ENCODE results near the gene ARHGAP15. TPM values are rescaled to one million over a fixed set of nuclear protein-coding genes. Genes with fewer than 3 reads are reported as not detected.

Gene ARHGAP15
- total RNA-seq, result 0.43 TPM in 1 of 2 replicates, not detected in the other

DNA sequence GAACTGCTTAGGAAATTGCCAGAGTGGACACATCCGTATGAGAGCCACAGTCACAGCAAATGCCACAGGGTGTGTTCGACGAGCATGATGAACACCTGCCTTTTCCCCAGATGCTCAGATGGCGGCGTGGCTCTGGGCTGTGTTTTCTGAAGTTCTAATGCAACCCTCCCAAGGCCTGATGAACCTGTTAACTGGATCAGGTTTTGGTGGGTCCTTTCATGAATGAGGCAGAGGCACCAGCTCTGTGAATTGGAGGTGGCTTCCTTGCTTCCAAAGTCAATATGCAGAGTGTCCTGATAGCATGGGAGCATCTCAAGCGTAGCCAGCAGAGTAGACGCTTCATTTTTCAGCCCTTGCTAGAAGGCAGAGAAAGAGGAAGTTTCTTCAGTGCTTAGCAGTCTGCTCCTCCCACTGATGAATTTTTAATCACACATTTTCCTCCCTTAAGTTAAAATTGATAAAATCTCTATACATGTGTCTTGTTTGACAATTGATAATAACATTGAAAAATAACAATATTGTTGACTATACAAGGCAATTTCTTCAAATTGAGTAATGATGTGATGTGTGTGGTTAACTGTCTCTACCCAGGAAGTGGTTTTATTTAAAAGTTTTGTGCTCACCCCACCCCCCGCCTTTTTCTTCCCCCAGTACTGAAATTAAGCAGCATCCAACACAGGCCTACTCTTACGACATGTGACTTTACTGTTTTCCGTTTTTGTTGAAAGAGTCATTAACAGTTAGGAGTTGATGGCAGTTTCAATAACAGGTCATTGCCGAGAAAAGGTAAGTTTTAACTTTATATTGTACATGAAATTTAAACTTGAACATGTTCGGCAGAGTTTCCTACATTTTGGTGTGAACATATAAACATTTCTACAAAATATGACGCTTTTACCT is at the start of gene ARHGAP15:
TSS of gene ARHGAP15 (plus strand) at position 739 of the 900 bp plus-strand sequence.
- H3K4me3 ChIP-seq (ENCODE audit: low read depth, low read length), result no peak within 1 kb of the TSS
- TF ChIP-seq, protein P1, sequence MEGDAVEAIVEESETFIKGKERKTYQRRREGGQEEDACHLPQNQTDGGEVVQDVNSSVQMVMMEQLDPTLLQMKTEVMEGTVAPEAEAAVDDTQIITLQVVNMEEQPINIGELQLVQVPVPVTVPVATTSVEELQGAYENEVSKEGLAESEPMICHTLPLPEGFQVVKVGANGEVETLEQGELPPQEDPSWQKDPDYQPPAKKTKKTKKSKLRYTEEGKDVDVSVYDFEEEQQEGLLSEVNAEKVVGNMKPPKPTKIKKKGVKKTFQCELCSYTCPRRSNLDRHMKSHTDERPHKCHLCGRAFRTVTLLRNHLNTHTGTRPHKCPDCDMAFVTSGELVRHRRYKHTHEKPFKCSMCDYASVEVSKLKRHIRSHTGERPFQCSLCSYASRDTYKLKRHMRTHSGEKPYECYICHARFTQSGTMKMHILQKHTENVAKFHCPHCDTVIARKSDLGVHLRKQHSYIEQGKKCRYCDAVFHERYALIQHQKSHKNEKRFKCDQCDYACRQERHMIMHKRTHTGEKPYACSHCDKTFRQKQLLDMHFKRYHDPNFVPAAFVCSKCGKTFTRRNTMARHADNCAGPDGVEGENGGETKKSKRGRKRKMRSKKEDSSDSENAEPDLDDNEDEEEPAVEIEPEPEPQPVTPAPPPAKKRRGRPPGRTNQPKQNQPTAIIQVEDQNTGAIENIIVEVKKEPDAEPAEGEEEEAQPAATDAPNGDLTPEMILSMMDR (IDR thresholded peaks at IDR 0.05; ENCODE audit: insufficient read depth, low read depth, low read length), result no peak

DNA sequence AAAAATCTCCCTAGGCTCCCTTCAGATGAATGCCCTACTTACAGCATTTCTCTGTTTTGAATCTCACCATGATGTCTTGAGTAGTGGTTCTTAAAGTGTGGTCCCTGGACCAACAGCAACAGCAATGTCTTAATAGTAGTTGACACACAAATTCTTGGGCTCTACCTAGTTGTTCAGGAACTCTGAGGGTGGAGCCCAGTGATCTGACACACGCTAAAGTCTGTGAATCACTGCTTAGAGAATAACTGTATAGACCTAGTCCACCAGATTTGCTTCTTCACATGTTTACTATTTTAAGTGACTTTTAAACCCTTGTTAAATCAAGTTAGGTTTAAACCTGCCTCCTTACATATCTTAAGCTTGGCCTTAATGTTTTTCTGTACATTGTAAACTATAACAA is 47.6 kb upstream of the ARHGAP15 start:
- H3K4me3 ChIP-seq (ENCODE audit: low read depth, low read length), result no peak overlapping the region
- no peak for DNase-seq (ENCODE audit: low read depth)
- TF ChIP-seq, protein P1 (IDR thresholded peaks at IDR 0.05; ENCODE audit: insufficient read depth, low read depth, low read length), result no peak

More for the DNA sequence above, at the start of gene ARHGAP15:
- DNase-seq (ENCODE audit: low read depth), result no peak

DNA sequence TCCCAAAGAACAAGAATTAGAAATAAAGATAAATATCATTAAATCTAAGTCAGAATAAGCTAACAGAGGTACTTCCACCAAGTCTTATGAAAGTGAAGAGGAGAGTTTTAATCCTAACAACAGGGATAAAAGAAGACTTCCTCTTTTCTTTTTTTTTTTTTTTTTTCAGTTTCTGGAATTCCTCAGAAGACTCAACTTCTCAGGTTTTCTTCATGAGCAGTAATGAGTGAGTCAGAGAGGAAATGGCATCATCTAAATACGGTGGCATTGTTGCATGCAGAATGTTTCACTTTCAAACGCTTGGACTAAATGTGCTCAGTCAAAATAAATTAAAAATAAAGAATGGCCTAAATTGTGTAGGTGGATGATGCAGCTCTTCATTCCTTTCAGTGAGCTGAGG is 45.6 kb upstream of the ARHGAP15 start:
- DNase-seq (ENCODE audit: low read depth), result peak; percentile 44
- TF ChIP-seq, protein P1 (IDR thresholded peaks at IDR 0.05; ENCODE audit: insufficient read depth, low read depth, low read length), result no peak
- no peak overlapping the region for H3K4me3 ChIP-seq (ENCODE audit: low read depth, low read length)

- no peak overlapping the region for H3K4me3 ChIP-seq (ENCODE audit: low read depth, low read length)
- DNase-seq (ENCODE audit: low read depth), result no peak
- TF ChIP-seq, protein P1 (IDR thresholded peaks at IDR 0.05; ENCODE audit: insufficient read depth, low read depth, low read length), result no peak
Observed at GRCh38 chr2:143084462-143084861, 44.8 kb upstream of the ARHGAP15 start.

GRCh38 chr2:143085125-143085784 is 44.0 kb upstream of the ARHGAP15 start:
- TF ChIP-seq, protein P1 (IDR thresholded peaks at IDR 0.05; ENCODE audit: insufficient read depth, low read depth, low read length), result no peak
- no peak for DNase-seq (ENCODE audit: low read depth)
- H3K4me3 ChIP-seq (ENCODE audit: low read depth, low read length), result no peak overlapping the region

DNA sequence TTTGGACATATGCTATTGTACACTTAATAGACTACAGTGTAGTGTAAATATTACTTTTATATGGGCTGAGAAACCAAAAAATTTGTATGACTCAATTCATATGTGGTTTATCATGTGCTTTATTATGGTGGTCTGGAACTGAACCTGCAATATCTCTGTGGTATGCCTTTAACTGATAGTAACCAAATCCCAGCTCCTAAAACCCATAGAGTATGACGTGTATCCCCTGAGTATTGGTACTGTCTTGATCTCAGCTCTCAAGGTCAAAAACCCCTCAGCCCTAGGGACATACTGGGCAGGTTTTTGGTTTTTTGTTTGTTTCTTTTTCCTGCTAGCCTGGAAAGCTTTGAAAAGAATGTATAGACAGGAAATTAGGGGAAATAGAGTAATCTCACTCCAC is 42.2 kb upstream of the ARHGAP15 start:
- no peak for DNase-seq (ENCODE audit: low read depth)
- TF ChIP-seq, protein P1 (IDR thresholded peaks at IDR 0.05; ENCODE audit: insufficient read depth, low read depth, low read length), result no peak
- no peak overlapping the region for H3K4me3 ChIP-seq (ENCODE audit: low read depth, low read length)
